ENCODE measurements around the gene ENTPD3. TPM values are rescaled to one million over a fixed set of nuclear protein-coding genes. Genes with fewer than 3 reads are reported as not detected.

The ENTPD3 gene
- total and polyA plus RNA-seq, 2 of the 8 experiments (the other 6 are each of a cell fraction or from before 2014, with no cell fraction given): 0.60 to 1.0 TPM

GRCh38 chr3:40396406-40396805 lies 9.4 kb downstream of the ENTPD3 start:
- no peak overlapping the region for H2AFZ ChIP-seq (ENCODE audit: low read length)
- H3K79me2 ChIP-seq (ENCODE audit: control insufficient read depth in 1 of 2, insufficient read depth in 2 of 2, low read length in 2 of 2): no peaks in the 10 kb centered on the region
- DNase-seq (ENCODE audit: low read depth in 1 of 2, low spot score in 2 of 2) (no peak), FAIRE-seq (no peak)
- no peak overlapping the region for H4K91ac ChIP-seq (replicated peaks; ENCODE audit: insufficient read length, low read length)
- no peak overlapping the region for H4K5ac ChIP-seq (ENCODE audit: insufficient read length, low read depth, low read length)
- no peak overlapping the region for H2BK120ac ChIP-seq (replicated peaks; ENCODE audit: low read depth, low read length)
- H2BK12ac ChIP-seq (ENCODE audit: low read depth, low read length): no peak overlapping the region
- H3K14ac ChIP-seq (ENCODE audit: insufficient read length): no peak overlapping the region
- no peaks in the 10 kb centered on the region for H3K79me1 ChIP-seq (ENCODE audit: low read depth, low read length)
- no peak overlapping the region for H3K4me3 ChIP-seq (ENCODE audit: extremely low read depth in 1 of 4, insufficient read depth in 2 of 4, low read depth in 3 of 4, low read length in 4 of 4)
- no peak overlapping the region for H2AK5ac ChIP-seq (ENCODE audit: low read depth, low read length)
- H3K18ac ChIP-seq (ENCODE audit: extremely low read depth, low read length): no peak overlapping the region
- no peaks in the 10 kb centered on the region for H3K4me1 ChIP-seq (replicated peaks in 1 of 4; ENCODE audit: control insufficient read depth in 3 of 4, insufficient read depth in 4 of 4, low read length in 3 of 4)
- H2BK20ac ChIP-seq (ENCODE audit: low read length): no peak overlapping the region
- no peaks in the 10 kb centered on the region for H3K9me3 ChIP-seq (ENCODE audit: insufficient read depth in 2 of 2, low read depth in 1 of 2, low read length in 1 of 2)
- H3K9ac ChIP-seq (replicated peaks in 1 of 4; ENCODE audit: extremely low read depth in 1 of 4, low read depth in 3 of 4, low read length in 3 of 4): no peak overlapping the region
- H3K36me3 ChIP-seq (ENCODE audit: control insufficient read depth in 2 of 4, insufficient read depth in 4 of 4, low read length in 3 of 4): no peaks in the 10 kb centered on the region
- H2BK5ac ChIP-seq (ENCODE audit: low read depth, low read length): no peak overlapping the region
- no peak overlapping the region for H4K8ac ChIP-seq (ENCODE audit: extremely low read depth, insufficient read depth, low read length)
- H3K56ac ChIP-seq (replicated peaks; ENCODE audit: insufficient read length, low read depth, low read length): no peak overlapping the region
- H4K20me1 ChIP-seq (replicated peaks in 1 of 2; ENCODE audit: control insufficient read depth in 1 of 2, insufficient read depth in 2 of 2, low read length in 2 of 2): no peaks in the 10 kb centered on the region
- no peak overlapping the region for H2BK15ac ChIP-seq (ENCODE audit: low read length)
- CTCF ChIA-PET (ENCODE audit: partially characterized antibody): interaction anchor here (0.7 to 1.3 kb wide), 5 partner anchors 17 to 69 kb away, joined by 3 to 4 read pairs (median 3); no protein-coding TSS in a partner anchor
- no peak overlapping the region for H3K27ac ChIP-seq (ENCODE audit: low read depth, low read length)
- H3K4ac ChIP-seq (replicated peaks; ENCODE audit: insufficient read length, low read depth, low read length): no peak overlapping the region
- no peaks in the 10 kb centered on the region for H3K23me2 ChIP-seq (ENCODE audit: low read depth, low read length)
- WGBS, 2 experiments (ENCODE audit: extremely low coverage in 1 of 2, insufficient coverage in 1 of 2, insufficient read length in 1 of 2, insufficient replicate concordance in 2 of 2, low coverage in 1 of 2, low lambda C conversion rate in 2 of 2, missing lambda C conversion rate in 1 of 2): 85% methylated on average over 5 of the region's 5 CpGs; no CpG with 5 or more reads in 1 of the 2 experiments
- no peak overlapping the region for H3K4me2 ChIP-seq (ENCODE audit: insufficient read depth in 1 of 2, low read depth in 2 of 2, low read length in 2 of 2)
- H3K23ac ChIP-seq (ENCODE audit: insufficient read length): no peak overlapping the region
- no peaks in the 10 kb centered on the region for H3K27me3 ChIP-seq (replicated peaks in 1 of 4; ENCODE audit: control insufficient read depth in 3 of 4, extremely low read depth in 1 of 4, insufficient read depth in 3 of 4, low read length in 3 of 4)
- POLR2A ChIA-PET (ENCODE audit: partially characterized antibody): no interaction called here
